Astrocyte (in vitro differentiated cells and primary cell): ENCODE results near the gene SPRED2. TPM values are rescaled to one million over a fixed set of nuclear protein-coding genes. Genes with fewer than 3 reads are reported as not detected.
A peak's percentile ranks its signal among the peaks of the same experiment; 100 is the strongest.

Experiments used
- DNase-seq: peaks from one replicate; pipeline ENCODE4 v3.0.0-alpha.2; 2010; ENCODE audit warnings: low read depth
- FAIRE-seq: peaks from 2 replicates; lab custom pipeline; 2011; peaks lifted over from hg19 to GRCh38; lab: Jason Lieb, UNC
- H2AFZ ChIP-seq: 2 replicates; pipeline ENCODE4 v1.6.0; 2012; ENCODE audit warnings: low read depth, low read length, inconsistent platforms
- H3K27ac ChIP-seq: 2 replicates; pipeline ENCODE4 v1.5.1; 2011; ENCODE audit warnings: low read depth, low read length, inconsistent platforms
- H3K27me3 ChIP-seq: 2 replicates; pipeline ENCODE4 v1.6.0; 2011; ENCODE audit warnings: low read length, inconsistent platforms; ENCODE audit not compliant: insufficient read depth
- H3K36me3 ChIP-seq: 2 replicates; pipeline ENCODE4 v1.5.1; 2011; ENCODE audit warnings: low read length, inconsistent platforms; ENCODE audit not compliant: insufficient read depth
- H3K4me1 ChIP-seq: 2 replicates; pipeline ENCODE4 v1.5.1; 2011; ENCODE audit warnings: low read length, inconsistent platforms; ENCODE audit not compliant: insufficient read depth
- H3K4me2 ChIP-seq: 2 replicates; pipeline ENCODE4 v1.6.0; 2012; ENCODE audit warnings: low read length, inconsistent platforms
- H3K4me3 ChIP-seq: 2 replicates; pipeline ENCODE4 v1.5.1; 2011; ENCODE audit warnings: low read depth, mild to moderate bottlenecking, low read length, inconsistent platforms; ENCODE audit not compliant: insufficient read depth
- H3K79me2 ChIP-seq: 2 replicates; pipeline ENCODE4 v1.6.0; 2012; ENCODE audit warnings: mild to moderate bottlenecking, low read length, inconsistent platforms; ENCODE audit not compliant: insufficient read depth
- H3K9ac ChIP-seq: 2 replicates; pipeline ENCODE4 v1.6.0; 2012; ENCODE audit warnings: mild to moderate bottlenecking, low read length, inconsistent platforms
- H3K9me3 ChIP-seq: 2 replicates; pipeline ENCODE4 v1.5.1; 2012; ENCODE audit warnings: low read depth, mild to moderate bottlenecking, low read length, inconsistent platforms; ENCODE audit not compliant: insufficient read depth
- H4K20me1 ChIP-seq: 2 replicates; pipeline ENCODE4 v1.6.0; 2012; ENCODE audit warnings: low read length, inconsistent platforms; ENCODE audit not compliant: insufficient read depth
- H3K27ac Mint-ChIP-seq: one replicate; pipeline ENCODE4 v1.8.0; 2021; ENCODE audit warnings: mild to moderate bottlenecking, mixed read lengths; ENCODE audit not compliant: unreplicated experiment
- H3K27me3 Mint-ChIP-seq: one replicate; pipeline ENCODE4 v1.8.0; 2021; ENCODE audit warnings: low read depth, mixed read lengths; ENCODE audit not compliant: unreplicated experiment
- H3K36me3 Mint-ChIP-seq: one replicate; pipeline ENCODE4 v1.8.0; 2021; ENCODE audit warnings: low read depth, mixed read lengths; ENCODE audit not compliant: unreplicated experiment
- H3K4me1 Mint-ChIP-seq: one replicate; pipeline ENCODE4 v1.8.0; 2021; ENCODE audit warnings: low read depth, mixed read lengths; ENCODE audit not compliant: unreplicated experiment
- H3K4me3 Mint-ChIP-seq: one replicate; pipeline ENCODE4 v1.8.0; 2021; ENCODE audit warnings: mild to moderate bottlenecking, moderate library complexity, mixed read lengths; ENCODE audit not compliant: unreplicated experiment
- H3K9me3 Mint-ChIP-seq: one replicate; pipeline ENCODE4 v1.8.0; 2021; ENCODE audit warnings: mild to moderate bottlenecking, mixed read lengths; ENCODE audit not compliant: unreplicated experiment
- EZH2 ChIP-seq: IDR thresholded peaks from 2 replicates; pipeline ENCODE4 v1.6.1; 2012; ENCODE audit warnings: mild to moderate bottlenecking, low read length, inconsistent platforms; ENCODE audit not compliant: insufficient read depth
- total RNA-seq: library from RNA; stranded (reverse); gene quantifications from 2 replicates; pipeline ENCODE4 v1.2.1, GENCODE V29; 2021
- TF ChIP-seq, protein P1 (sequence below): IDR thresholded peaks from 2 replicates; pipeline ENCODE4 v1.5.1; 2011; ENCODE audit warnings: low read depth, mild to moderate bottlenecking, inconsistent platforms, low read length, moderate library complexity; ENCODE audit not compliant: insufficient read depth

The SPRED2 gene
- total RNA-seq, 1 donor from 2014 or later: 47.3 TPM

GRCh38 chr2:65299246-65299645, 133.2 kb downstream of the SPRED2 start:
- Mint-ChIP-seq H3K9me3 (no peaks in the 10 kb centered on the region), H3K27ac (peak overlapping the region; percentile 91), H3K4me3 (no peak overlapping the region), H3K27me3 (no peaks in the 10 kb centered on the region), H3K4me1 (peaks cover 51% of the 10 kb centered on the region), H3K36me3 (peaks cover 3% of the 10 kb centered on the region)
- Histone ChIP-seq H3K27me3 (no peaks in the 10 kb centered on the region), H3K4me2 (peak overlapping the region; percentile 82), H3K36me3 (no peaks in the 10 kb centered on the region), H3K4me3 (no peak overlapping the region), H3K9me3 (no peaks in the 10 kb centered on the region), H3K4me1 (peaks cover 33% of the 10 kb centered on the region), H4K20me1 (peaks cover 9% of the 10 kb centered on the region), H3K9ac (peak overlapping the region; percentile 64), H3K27ac (peak overlapping the region; percentile 74), H3K79me2 (no peaks in the 10 kb centered on the region), H2AFZ (no peak overlapping the region)
- DNase-seq (peak; percentile 55), FAIRE-seq (no peak)
- TF ChIP-seq, protein P1, sequence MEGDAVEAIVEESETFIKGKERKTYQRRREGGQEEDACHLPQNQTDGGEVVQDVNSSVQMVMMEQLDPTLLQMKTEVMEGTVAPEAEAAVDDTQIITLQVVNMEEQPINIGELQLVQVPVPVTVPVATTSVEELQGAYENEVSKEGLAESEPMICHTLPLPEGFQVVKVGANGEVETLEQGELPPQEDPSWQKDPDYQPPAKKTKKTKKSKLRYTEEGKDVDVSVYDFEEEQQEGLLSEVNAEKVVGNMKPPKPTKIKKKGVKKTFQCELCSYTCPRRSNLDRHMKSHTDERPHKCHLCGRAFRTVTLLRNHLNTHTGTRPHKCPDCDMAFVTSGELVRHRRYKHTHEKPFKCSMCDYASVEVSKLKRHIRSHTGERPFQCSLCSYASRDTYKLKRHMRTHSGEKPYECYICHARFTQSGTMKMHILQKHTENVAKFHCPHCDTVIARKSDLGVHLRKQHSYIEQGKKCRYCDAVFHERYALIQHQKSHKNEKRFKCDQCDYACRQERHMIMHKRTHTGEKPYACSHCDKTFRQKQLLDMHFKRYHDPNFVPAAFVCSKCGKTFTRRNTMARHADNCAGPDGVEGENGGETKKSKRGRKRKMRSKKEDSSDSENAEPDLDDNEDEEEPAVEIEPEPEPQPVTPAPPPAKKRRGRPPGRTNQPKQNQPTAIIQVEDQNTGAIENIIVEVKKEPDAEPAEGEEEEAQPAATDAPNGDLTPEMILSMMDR: no peak
- TF ChIP-seq EZH2: no peak

GRCh38 chr2:65298089-65298488, 134.3 kb downstream of the SPRED2 start:
- H3K9me3 Mint-ChIP-seq: no peaks in the 10 kb centered on the region
- H3K36me3 Mint-ChIP-seq: peaks cover 2% of the 10 kb centered on the region
- Histone ChIP-seq H3K27ac (no peak overlapping the region), H3K4me1 (peaks cover 33% of the 10 kb centered on the region), H4K20me1 (peaks cover 9% of the 10 kb centered on the region), H2AFZ (no peak overlapping the region), H3K4me2 (no peak overlapping the region), H3K27me3 (peaks cover under 1% of the 10 kb centered on the region), H3K9me3 (no peaks in the 10 kb centered on the region), H3K36me3 (no peaks in the 10 kb centered on the region), H3K4me3 (no peak overlapping the region), H3K79me2 (no peaks in the 10 kb centered on the region), H3K9ac (no peak overlapping the region)
- H3K27me3 Mint-ChIP-seq: no peaks in the 10 kb centered on the region
- H3K4me3 Mint-ChIP-seq: no peak overlapping the region
- FAIRE-seq (no peak), DNase-seq (no peak)
- peaks cover 51% of the 10 kb centered on the region for H3K4me1 Mint-ChIP-seq
- TF ChIP-seq, protein P1: no peak
- TF ChIP-seq EZH2: no peak
- H3K27ac Mint-ChIP-seq: no peak overlapping the region

- peaks cover 9% of the 10 kb centered on the region for H4K20me1 ChIP-seq
- no peaks in the 10 kb centered on the region for H3K79me2 ChIP-seq
- H3K9me3 Mint-ChIP-seq: no peaks in the 10 kb centered on the region
- H3K4me3 Mint-ChIP-seq: no peak overlapping the region
- H3K9ac ChIP-seq: no peak overlapping the region
- no peak overlapping the region for H2AFZ ChIP-seq
- H3K4me1 Mint-ChIP-seq: peaks cover 46% of the 10 kb centered on the region
- FAIRE-seq: no peak
- H3K27ac ChIP-seq: no peak overlapping the region
- no peak overlapping the region for H3K27ac Mint-ChIP-seq
- no peaks in the 10 kb centered on the region for H3K27me3 Mint-ChIP-seq
- no peak for DNase-seq
- H3K4me1 ChIP-seq: peaks cover 33% of the 10 kb centered on the region
- TF ChIP-seq EZH2: no peak
- TF ChIP-seq, protein P1: no peak
- no peak overlapping the region for H3K4me3 ChIP-seq
- no peaks in the 10 kb centered on the region for H3K9me3 ChIP-seq
- H3K36me3 ChIP-seq: no peaks in the 10 kb centered on the region
- H3K36me3 Mint-ChIP-seq: no peaks in the 10 kb centered on the region
- no peak overlapping the region for H3K4me2 ChIP-seq
- H3K27me3 ChIP-seq: peaks cover 2% of the 10 kb centered on the region
Observed at GRCh38 chr2:65297544-65297943, 134.9 kb downstream of the SPRED2 start.
